ENCODE measurements around the gene ST7L. TPM values are rescaled to one million over a fixed set of nuclear protein-coding genes. Genes with fewer than 3 reads are reported as not detected.

ST7L gene
- total and polyA plus RNA-seq, 9 of the 15 experiments (the other 6 are each of a cell fraction or from before 2014, with no cell fraction given), result 9.0 to 32.5 (median 26.6) TPM

- peak; percentile 58 to 91; a peak in 2 of 4 replicates for TF ChIP-seq TBL1XR1 (IDR thresholded peaks at IDR 0.05; ENCODE audit: low read length in 2 of 2)
- TF ChIP-seq YY1 (IDR thresholded peaks at IDR 0.05; ENCODE audit: borderline replicate concordance in 1 of 3, control insufficient read depth in 1 of 3, extremely low read depth in 1 of 3, insufficient read depth in 3 of 3, insufficient read length in 1 of 3, insufficient replicate concordance in 2 of 3, low read depth in 1 of 3, low read length in 2 of 3), result peak; percentile 97 to 99 (median 99)
- no peak for TF ChIP-seq PTRF (tag; IDR thresholded peaks at IDR 0.05)
- TF ChIP-seq SPI1 (IDR thresholded peaks at IDR 0.05; ENCODE audit: borderline replicate concordance, low read depth, low read length), result peak; percentile 81; the same call in 1 of the 2 replicates
- peak; percentile 94 for TF ChIP-seq ETV5 (CRISPR knock-in tag; IDR thresholded peaks at IDR 0.05; ENCODE audit: low read depth)
- TF ChIP-seq BDP1 (IDR thresholded peaks at IDR 0.05; ENCODE audit: insufficient read depth, insufficient read length), result no peak
- TF ChIP-seq NFIX (CRISPR knock-in tag; IDR thresholded peaks at IDR 0.05; ENCODE audit: low read depth), result no peak
- no peak for TF ChIP-seq DLX4 (CRISPR knock-in tag; IDR thresholded peaks at IDR 0.05)
- TF ChIP-seq HDAC1 (IDR thresholded peaks at IDR 0.05), result peak in 1 of 2 experiments; percentile 69; a peak in 2 of 4 replicates
- no peak for TF ChIP-seq ILF3 (IDR thresholded peaks at IDR 0.05; ENCODE audit: borderline replicate concordance)
- no peak for TF ChIP-seq GABPB2 (CRISPR knock-in tag; conservative IDR thresholded peaks at IDR 0.05)
- TF ChIP-seq MED1 (CRISPR knock-in tag; IDR thresholded peaks at IDR 0.05; ENCODE audit: borderline replicate concordance), result no peak
- TF ChIP-seq HMBOX1 (IDR thresholded peaks at IDR 0.05), result peak; percentile 72
- TF ChIP-seq POLR2AphosphoS5 (IDR thresholded peaks at IDR 0.05; ENCODE audit: control insufficient read depth, insufficient read depth, low read depth, low read length), result peak; percentile 93
- TF ChIP-seq ZKSCAN8 (CRISPR knock-in tag; IDR thresholded peaks at IDR 0.05), result no peak
- no peak for TF ChIP-seq ZNF79 (CRISPR knock-in tag; IDR thresholded peaks at IDR 0.05; ENCODE audit: low read depth)
- no peak for TF ChIP-seq ZFP1 (CRISPR knock-in tag; IDR thresholded peaks at IDR 0.05)
- TF ChIP-seq KLF13 (tag; IDR thresholded peaks at IDR 0.05; ENCODE audit: borderline replicate concordance, low read depth), result no peak; the same call in 1 of the 2 replicates
- TF ChIP-seq NR4A1 (CRISPR knock-in tag; IDR thresholded peaks at IDR 0.05), result no peak; the same call in 1 of the 2 replicates
- TF ChIP-seq NR4A1 (tag; IDR thresholded peaks at IDR 0.05), result 0 out of 2 replicates have a peak, but pooled peaks have one; percentile 56
- no peak for TF ChIP-seq HLTF (IDR thresholded peaks at IDR 0.05)
These were observed 806 bp upstream of the ST7L start, which contains the start of gene CAPZA1 (continued) for GRCh38 chr1:112619518-112620376.

Measured in K562 (cell line).